Cardiac muscle cell (in vitro differentiated cells and primary cell): Measurements from ENCODE around the gene RFPL1. TPM values are rescaled to one million over a fixed set of nuclear protein-coding genes. Genes with fewer than 3 reads are reported as not detected.
"Not testable (repeated sequence)": the region's sequence is repeated elsewhere in the genome, so short reads cannot be mapped to it uniquely, and the experiment has no call there.

Experiments used
- DNase-seq, 2 donors: peaks; one replicate each; pipeline versions ENCODE4 v3.0.0 to v3.0.0-alpha.2; 2010 to 2017; ENCODE audit warnings: low read depth in 1 of 2, low spot score in 1 of 2
- H3K27ac ChIP-seq: fragments of 200-600 bp; sonication (generic); 2 replicates; pipeline ENCODE4 v1.5.1; 2016
- H3K27me3 ChIP-seq: fragments of 200-600 bp; sonication (generic); 2 replicates; pipeline ENCODE4 v1.6.0; 2016; ENCODE audit warnings: control low read depth
- H3K36me3 ChIP-seq: fragments of 200-600 bp; sonication (generic); 2 replicates; pipeline ENCODE4 v1.5.1; 2016; ENCODE audit warnings: control low read depth
- H3K4me1 ChIP-seq: fragments of 200-600 bp; sonication (generic); 2 replicates; pipeline ENCODE4 v1.8.1; 2017; ENCODE audit warnings: low read depth, mild to moderate bottlenecking, mixed run types
- H3K4me3 ChIP-seq: fragments of 200-600 bp; sonication (generic); 2 replicates; pipeline ENCODE4 v1.5.1; 2016; ENCODE audit warnings: mild to moderate bottlenecking
- H3K9me3 ChIP-seq: fragments of 200-600 bp; sonication (generic); 2 replicates; pipeline ENCODE4 v1.5.1; 2017; ENCODE audit warnings: low read depth, mild to moderate bottlenecking, control low read depth
- CTCF ChIP-seq: IDR thresholded peaks from 2 replicates; pipeline ENCODE4 v1.5.1; 2012; ENCODE audit warnings: low read depth, mild to moderate bottlenecking, low read length
- polyA plus RNA-seq: library from polyadenylated mRNA; unstranded; fragments of >200 nt; fragmentation: Nextera tagmentation; extraction: Ambion mirVana; gene quantifications from 2 replicates; pipeline ENCODE4 v1.2.1, GENCODE V29; 2016
- total RNA-seq: library from RNA; depleted of rRNA; stranded (reverse); fragments of >200 nt; gene quantifications from 2 replicates; pipeline ENCODE4 v1.2.3, GENCODE V29; 2016

Gene RFPL1
- total and polyA plus RNA-seq, 2 experiments from 2014 or later, result not detected

- peaks cover 6% of the 10 kb centered on the region for H3K4me1 ChIP-seq
- DNase-seq, result no peak
- H3K36me3 ChIP-seq, result no peaks in the 10 kb centered on the region
- no peak overlapping the region for H3K27ac ChIP-seq
- no peaks in the 10 kb centered on the region for H3K9me3 ChIP-seq
- peaks cover 21% of the 10 kb centered on the region for H3K27me3 ChIP-seq
- no peak for TF ChIP-seq CTCF
- no peak overlapping the region for H3K4me3 ChIP-seq
Observed at GRCh38 chr22:29485448-29485847, 47.1 kb downstream of the RFPL1 start.

DNA sequence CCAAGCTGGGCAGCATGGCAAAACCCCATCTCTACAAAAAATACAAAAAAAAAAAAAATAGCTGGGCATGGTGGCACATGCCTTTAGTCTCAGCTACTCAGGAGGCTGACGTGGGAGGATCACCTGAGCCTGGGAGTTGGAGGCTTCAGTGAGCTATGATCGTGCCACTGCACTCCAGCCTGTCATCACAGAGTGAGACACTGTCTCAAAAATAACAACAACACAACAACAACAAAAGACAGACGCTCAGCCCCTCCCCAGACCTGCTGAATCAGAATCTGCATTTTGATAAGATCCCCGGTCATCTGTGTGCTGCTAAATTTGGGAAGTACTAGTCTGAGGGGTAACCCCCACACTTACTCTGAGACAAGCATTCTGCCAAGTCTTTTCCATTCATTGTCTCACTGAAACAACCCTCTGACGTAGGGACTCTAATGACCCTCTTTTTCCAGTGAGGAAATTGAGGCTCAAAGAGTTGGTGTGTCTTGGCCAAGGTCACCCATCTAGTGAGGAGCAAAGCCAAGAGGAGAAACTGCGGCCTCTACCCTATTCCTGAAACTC lies 49.1 kb downstream of the RFPL1 start:
- no peak for DNase-seq
- Histone ChIP-seq H3K27me3 (peaks cover 3% of the 10 kb centered on the region), H3K4me1 (no peaks in the 10 kb centered on the region), H3K27ac (no peak overlapping the region), H3K9me3 (no peaks in the 10 kb centered on the region), H3K4me3 (no peak overlapping the region), H3K36me3 (no peaks in the 10 kb centered on the region)
- no peak for TF ChIP-seq CTCF

DNA sequence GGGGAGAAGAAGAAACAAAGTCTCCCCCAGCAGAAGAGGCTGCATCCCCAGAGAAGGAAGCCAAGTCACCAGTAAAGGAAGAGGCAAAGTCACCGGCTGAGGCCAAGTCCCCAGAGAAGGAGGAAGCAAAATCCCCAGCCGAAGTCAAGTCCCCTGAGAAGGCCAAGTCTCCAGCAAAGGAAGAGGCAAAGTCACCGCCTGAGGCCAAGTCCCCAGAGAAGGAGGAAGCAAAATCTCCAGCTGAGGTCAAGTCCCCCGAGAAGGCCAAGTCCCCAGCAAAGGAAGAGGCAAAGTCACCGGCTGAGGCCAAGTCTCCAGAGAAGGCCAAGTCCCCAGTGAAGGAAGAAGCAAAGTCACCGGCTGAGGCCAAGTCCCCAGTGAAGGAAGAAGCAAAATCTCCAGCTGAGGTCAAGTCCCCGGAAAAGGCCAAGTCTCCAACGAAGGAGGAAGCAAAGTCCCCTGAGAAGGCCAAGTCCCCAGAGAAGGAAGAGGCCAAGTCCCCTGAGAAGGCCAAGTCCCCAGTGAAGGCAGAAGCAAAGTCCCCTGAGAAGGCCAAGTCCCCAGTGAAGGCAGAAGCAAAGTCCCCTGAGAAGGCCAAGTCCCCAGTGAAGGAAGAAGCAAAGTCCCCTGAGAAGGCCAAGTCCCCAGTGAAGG lies 50.9 kb downstream of the RFPL1 start:
- not testable (repeated sequence) for H3K27me3 ChIP-seq, H3K9me3 ChIP-seq, H3K27ac ChIP-seq, H3K36me3 ChIP-seq, H3K4me3 ChIP-seq, DNase-seq, H3K4me1 ChIP-seq

DNA sequence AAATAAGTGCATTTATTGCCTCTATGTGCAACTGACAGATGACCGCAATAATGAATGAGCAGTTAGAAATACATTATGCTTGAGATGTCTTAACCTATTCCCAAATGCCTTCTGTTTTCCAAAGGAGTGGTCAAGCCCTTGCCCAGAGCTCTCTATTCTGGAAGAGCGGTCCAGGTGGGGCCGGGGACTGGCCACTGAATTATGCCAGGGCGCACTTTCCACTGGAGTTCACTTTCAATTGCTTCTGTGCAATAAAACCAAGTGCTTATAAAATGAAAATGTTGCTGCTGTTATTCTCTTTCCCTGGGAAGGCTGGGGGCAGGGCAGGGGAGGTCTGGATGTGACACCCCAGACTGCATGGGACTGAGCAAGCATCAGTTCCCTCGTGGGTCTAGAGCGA lies 52.6 kb downstream of the RFPL1 start:
- Histone ChIP-seq H3K4me3 (no peak overlapping the region), H3K36me3 (no peaks in the 10 kb centered on the region), H3K27ac (no peak overlapping the region), H3K27me3 (no peaks in the 10 kb centered on the region), H3K9me3 (no peaks in the 10 kb centered on the region), H3K4me1 (no peaks in the 10 kb centered on the region)
- DNase-seq, result no peak
- no peak for TF ChIP-seq CTCF

Other genes with a start within 250 kb of the RFPL1 start
- 13.0 and 42.5 TPM in 2 replicates for gene EMID1, start 232.7 kb upstream of the RFPL1 start, total RNA-seq
- gene EMID1, start 232.7 kb upstream of the RFPL1 start, polyA plus RNA-seq, result 9.9 and 32.9 TPM in 2 replicates
- 88.6 and 102 TPM in 2 replicates for gene RHBDD3, start 170.6 kb upstream of the RFPL1 start, total RNA-seq
- 80.4 and 83.7 TPM in 2 replicates for gene RHBDD3, start 170.6 kb upstream of the RFPL1 start, polyA plus RNA-seq
- gene EWSR1, start 170.3 kb upstream of the RFPL1 start, total RNA-seq, result 233 and 266 TPM in 2 replicates
- 328 and 349 TPM in 2 replicates for gene EWSR1, start 170.3 kb upstream of the RFPL1 start, polyA plus RNA-seq
- 14.3 and 17.3 TPM in 2 replicates for gene GAS2L1, start 131.9 kb upstream of the RFPL1 start, total RNA-seq
- gene GAS2L1, start 131.9 kb upstream of the RFPL1 start, polyA plus RNA-seq, result 21.0 and 25.0 TPM in 2 replicates
- 3.6 and 4.1 TPM in 2 replicates for gene RASL10A, start 122.9 kb upstream of the RFPL1 start, total RNA-seq
- gene RASL10A, start 122.9 kb upstream of the RFPL1 start, polyA plus RNA-seq, result 1.2 and 3.5 TPM in 2 replicates
- 68.2 and 80.7 TPM in 2 replicates for gene AP1B1, start 50.0 kb upstream of the RFPL1 start, total RNA-seq
- 55.1 and 67.4 TPM in 2 replicates for gene AP1B1, start 50.0 kb upstream of the RFPL1 start, polyA plus RNA-seq
- 0.88 and 1.8 TPM in 2 replicates for gene NEFH, start 41.6 kb downstream of the RFPL1 start, total RNA-seq
- gene NEFH, start 41.6 kb downstream of the RFPL1 start, polyA plus RNA-seq, result 2.0 and 2.4 TPM in 2 replicates
- 27.0 and 41.3 TPM in 2 replicates for gene THOC5, start 115.2 kb downstream of the RFPL1 start, total RNA-seq
- 30.4 and 31.4 TPM in 2 replicates for gene THOC5, start 115.2 kb downstream of the RFPL1 start, polyA plus RNA-seq
- gene NIPSNAP1, start 142.5 kb downstream of the RFPL1 start, total RNA-seq, result 137 and 153 TPM in 2 replicates
- 151 and 200 TPM in 2 replicates for gene NIPSNAP1, start 142.5 kb downstream of the RFPL1 start, polyA plus RNA-seq
- 39.0 and 40.2 TPM in 2 replicates for gene NF2, start 165.1 kb downstream of the RFPL1 start, total RNA-seq
- 32.8 and 34.6 TPM in 2 replicates for gene NF2, start 165.1 kb downstream of the RFPL1 start, polyA plus RNA-seq